Measurements from ENCODE around the gene HDAC4. TPM values are rescaled to one million over a fixed set of nuclear protein-coding genes. Genes with fewer than 3 reads are reported as not detected.

Gene HDAC4
- total RNA-seq, 1 experiment from 2014 or later, result 44.4 TPM

DNA sequence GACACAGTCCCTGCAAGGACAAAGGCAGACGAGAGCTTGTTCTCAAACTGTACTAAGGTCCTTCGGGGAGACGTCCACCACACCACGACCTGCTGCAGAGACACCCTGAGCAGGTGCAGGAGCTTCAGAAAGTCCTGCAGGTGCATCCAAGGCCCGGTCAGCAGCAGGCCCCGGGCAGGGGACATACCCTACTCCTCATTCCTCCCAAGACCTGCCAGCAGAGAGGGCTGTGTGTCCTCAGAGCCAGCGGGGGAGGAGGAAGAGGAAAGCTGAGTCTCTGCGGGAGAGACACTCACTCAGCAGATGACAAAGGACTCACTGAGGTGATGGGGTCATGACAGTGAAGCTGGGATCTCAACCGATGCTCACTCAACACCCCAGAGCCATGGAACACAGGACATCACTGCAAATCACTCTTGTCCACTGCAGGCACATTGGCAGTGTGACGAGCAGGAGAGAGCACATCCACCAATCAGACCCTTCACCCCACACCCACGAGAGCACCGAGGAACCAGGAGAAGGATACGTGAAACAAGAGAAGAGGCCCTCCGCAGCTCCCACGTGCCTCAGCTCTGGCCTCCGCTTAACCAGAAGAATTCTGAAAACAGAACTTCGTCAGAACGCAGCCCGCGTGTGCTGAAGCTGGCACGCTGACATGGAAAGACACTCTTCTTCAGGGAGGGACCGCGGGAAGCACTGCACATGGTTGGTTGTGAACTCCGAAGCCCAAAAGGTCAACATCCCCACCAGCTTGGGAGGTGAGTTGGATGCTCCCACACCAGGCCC, 9.3 kb downstream of the HDAC4 start:
- H3K27ac Mint-ChIP-seq, result no peak overlapping the region; the same call in 1 of the 2 replicates
- H3K4me1 Mint-ChIP-seq, result peaks cover 21% of the 10 kb centered on the region
- POLR2A ChIA-PET, result interaction anchor here (2.0 kb wide), 1 partner anchor 10 kb away, joined by 7 read pairs; the partner anchor contains the start of gene HDAC4
- no peak overlapping the region for H3K4me3 Mint-ChIP-seq
- no peaks in the 10 kb centered on the region for H3K27me3 Mint-ChIP-seq (ENCODE audit: low read depth)
- DNase-seq (ENCODE audit: low spot score) (no peak), ATAC-seq (no peak)
- H3K9me3 Mint-ChIP-seq, result peaks cover 3% of the 10 kb centered on the region; the same call in 1 of the 2 replicates
- peaks cover 9% of the 10 kb centered on the region for H3K36me3 Mint-ChIP-seq
- CTCF ChIA-PET, result no interaction called here
- TF ChIP-seq, protein P1, sequence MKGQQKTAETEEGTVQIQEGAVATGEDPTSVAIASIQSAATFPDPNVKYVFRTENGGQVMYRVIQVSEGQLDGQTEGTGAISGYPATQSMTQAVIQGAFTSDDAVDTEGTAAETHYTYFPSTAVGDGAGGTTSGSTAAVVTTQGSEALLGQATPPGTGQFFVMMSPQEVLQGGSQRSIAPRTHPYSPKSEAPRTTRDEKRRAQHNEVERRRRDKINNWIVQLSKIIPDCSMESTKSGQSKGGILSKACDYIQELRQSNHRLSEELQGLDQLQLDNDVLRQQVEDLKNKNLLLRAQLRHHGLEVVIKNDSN (CRISPR knock-in tag; IDR thresholded peaks at IDR 0.05), result no peak
- TF ChIP-seq, protein P2, sequence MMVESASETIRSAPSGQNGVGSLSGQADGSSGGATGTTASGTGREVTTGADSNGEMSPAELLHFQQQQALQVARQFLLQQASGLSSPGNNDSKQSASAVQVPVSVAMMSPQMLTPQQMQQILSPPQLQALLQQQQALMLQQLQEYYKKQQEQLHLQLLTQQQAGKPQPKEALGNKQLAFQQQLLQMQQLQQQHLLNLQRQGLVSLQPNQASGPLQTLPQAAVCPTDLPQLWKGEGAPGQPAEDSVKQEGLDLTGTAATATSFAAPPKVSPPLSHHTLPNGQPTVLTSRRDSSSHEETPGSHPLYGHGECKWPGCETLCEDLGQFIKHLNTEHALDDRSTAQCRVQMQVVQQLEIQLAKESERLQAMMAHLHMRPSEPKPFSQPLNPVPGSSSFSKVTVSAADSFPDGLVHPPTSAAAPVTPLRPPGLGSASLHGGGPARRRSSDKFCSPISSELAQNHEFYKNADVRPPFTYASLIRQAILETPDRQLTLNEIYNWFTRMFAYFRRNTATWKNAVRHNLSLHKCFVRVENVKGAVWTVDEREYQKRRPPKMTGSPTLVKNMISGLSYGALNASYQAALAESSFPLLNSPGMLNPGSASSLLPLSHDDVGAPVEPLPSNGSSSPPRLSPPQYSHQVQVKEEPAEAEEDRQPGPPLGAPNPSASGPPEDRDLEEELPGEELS (CRISPR knock-in tag; IDR thresholded peaks at IDR 0.05), result no peak
- TF ChIP-seq IRF2 (CRISPR knock-in tag; IDR thresholded peaks at IDR 0.05; ENCODE audit: borderline replicate concordance, low read depth) (no peak), ZNF416 (CRISPR knock-in tag; IDR thresholded peaks at IDR 0.05) (no peak), ZNF423 (CRISPR knock-in tag; IDR thresholded peaks at IDR 0.05) (no peak), ZNF138 (CRISPR knock-in tag; conservative IDR thresholded peaks at IDR 0.05) (no peak)
- TF ChIP-seq, protein P3, sequence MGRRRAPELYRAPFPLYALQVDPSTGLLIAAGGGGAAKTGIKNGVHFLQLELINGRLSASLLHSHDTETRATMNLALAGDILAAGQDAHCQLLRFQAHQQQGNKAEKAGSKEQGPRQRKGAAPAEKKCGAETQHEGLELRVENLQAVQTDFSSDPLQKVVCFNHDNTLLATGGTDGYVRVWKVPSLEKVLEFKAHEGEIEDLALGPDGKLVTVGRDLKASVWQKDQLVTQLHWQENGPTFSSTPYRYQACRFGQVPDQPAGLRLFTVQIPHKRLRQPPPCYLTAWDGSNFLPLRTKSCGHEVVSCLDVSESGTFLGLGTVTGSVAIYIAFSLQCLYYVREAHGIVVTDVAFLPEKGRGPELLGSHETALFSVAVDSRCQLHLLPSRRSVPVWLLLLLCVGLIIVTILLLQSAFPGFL (CRISPR knock-in tag; IDR thresholded peaks at IDR 0.05; ENCODE audit: borderline replicate concordance), result no peak
- TF ChIP-seq, protein P4, sequence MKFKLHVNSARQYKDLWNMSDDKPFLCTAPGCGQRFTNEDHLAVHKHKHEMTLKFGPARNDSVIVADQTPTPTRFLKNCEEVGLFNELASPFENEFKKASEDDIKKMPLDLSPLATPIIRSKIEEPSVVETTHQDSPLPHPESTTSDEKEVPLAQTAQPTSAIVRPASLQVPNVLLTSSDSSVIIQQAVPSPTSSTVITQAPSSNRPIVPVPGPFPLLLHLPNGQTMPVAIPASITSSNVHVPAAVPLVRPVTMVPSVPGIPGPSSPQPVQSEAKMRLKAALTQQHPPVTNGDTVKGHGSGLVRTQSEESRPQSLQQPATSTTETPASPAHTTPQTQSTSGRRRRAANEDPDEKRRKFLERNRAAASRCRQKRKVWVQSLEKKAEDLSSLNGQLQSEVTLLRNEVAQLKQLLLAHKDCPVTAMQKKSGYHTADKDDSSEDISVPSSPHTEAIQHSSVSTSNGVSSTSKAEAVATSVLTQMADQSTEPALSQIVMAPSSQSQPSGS (CRISPR knock-in tag; IDR thresholded peaks at IDR 0.05; ENCODE audit: borderline replicate concordance, low read depth), result no peak

DNA sequence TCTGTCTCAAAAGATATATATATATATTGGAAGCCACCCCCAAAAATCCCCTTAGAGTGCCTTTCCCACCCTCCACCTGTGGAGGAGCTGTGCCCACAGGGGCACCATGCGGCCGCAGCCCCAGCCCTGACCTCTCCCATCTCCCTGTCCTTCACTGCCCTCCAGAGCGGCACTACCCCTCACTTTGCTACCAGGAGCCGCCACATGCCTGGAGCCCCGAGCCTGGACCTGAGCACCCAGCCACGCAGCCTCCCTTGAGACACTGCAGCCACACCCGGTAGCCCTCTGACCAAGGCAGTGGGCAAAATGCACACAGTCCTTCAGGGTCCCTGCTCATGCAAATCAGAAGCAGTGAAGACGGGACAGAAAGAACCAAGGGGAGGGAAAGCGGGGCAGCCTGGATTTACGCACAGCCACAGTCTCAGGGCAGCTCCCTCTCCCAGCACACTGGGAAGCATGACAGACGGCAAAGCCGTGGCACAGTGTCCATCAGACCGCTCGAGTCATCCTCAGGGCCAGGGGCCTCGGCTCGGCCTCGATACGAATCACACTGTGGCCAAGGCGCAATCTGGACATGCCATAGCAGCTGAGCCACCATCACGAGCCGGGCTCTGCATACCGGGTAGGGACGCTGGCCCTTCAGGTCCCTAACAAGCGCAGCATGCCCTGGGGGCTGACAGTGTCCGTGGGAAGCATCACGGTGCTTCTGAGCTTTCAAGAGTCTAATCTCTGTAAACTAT, 10.1 kb downstream of the HDAC4 start:
- H3K27ac Mint-ChIP-seq, result no peak overlapping the region
- H3K27me3 Mint-ChIP-seq (ENCODE audit: low read depth), result no peaks in the 10 kb centered on the region
- no peak; the same call in 1 of the 2 replicates for ATAC-seq
- H3K36me3 Mint-ChIP-seq, result peaks cover 11% of the 10 kb centered on the region
- peaks cover 26% of the 10 kb centered on the region for H3K4me1 Mint-ChIP-seq
- DNase-seq (ENCODE audit: low spot score), result no peak
- H3K9me3 Mint-ChIP-seq, result peaks cover 3% of the 10 kb centered on the region; the same call in 1 of the 2 replicates
- CTCF ChIA-PET, result interaction anchor here (1.4 kb wide), 1 partner anchor 9 kb away, joined by 4 read pairs; no protein-coding TSS in a partner anchor
- H3K4me3 Mint-ChIP-seq, result no peak overlapping the region
- POLR2A ChIA-PET, result no interaction called here
- TF ChIP-seq ZNF121 (CRISPR knock-in tag; IDR thresholded peaks at IDR 0.05) (no peak), FOXJ3 (CRISPR knock-in tag; IDR thresholded peaks at IDR 0.05; ENCODE audit: borderline replicate concordance) (no peak), SOX15 (CRISPR knock-in tag; IDR thresholded peaks at IDR 0.05) (no peak), NFATC4 (CRISPR knock-in tag; IDR thresholded peaks at IDR 0.05) (no peak), CREB1 (CRISPR knock-in tag; IDR thresholded peaks at IDR 0.05) (no peak)
- TF ChIP-seq, protein P5, sequence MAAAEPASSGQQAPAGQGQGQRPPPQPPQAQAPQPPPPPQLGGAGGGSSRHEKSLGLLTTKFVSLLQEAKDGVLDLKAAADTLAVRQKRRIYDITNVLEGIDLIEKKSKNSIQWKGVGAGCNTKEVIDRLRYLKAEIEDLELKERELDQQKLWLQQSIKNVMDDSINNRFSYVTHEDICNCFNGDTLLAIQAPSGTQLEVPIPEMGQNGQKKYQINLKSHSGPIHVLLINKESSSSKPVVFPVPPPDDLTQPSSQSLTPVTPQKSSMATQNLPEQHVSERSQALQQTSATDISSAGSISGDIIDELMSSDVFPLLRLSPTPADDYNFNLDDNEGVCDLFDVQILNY (CRISPR knock-in tag; IDR thresholded peaks at IDR 0.05), result no peak
- TF ChIP-seq, protein P6, sequence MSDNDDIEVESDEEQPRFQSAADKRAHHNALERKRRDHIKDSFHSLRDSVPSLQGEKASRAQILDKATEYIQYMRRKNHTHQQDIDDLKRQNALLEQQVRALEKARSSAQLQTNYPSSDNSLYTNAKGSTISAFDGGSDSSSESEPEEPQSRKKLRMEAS (CRISPR knock-in tag; IDR thresholded peaks at IDR 0.05), result no peak
- TF ChIP-seq, protein P7, sequence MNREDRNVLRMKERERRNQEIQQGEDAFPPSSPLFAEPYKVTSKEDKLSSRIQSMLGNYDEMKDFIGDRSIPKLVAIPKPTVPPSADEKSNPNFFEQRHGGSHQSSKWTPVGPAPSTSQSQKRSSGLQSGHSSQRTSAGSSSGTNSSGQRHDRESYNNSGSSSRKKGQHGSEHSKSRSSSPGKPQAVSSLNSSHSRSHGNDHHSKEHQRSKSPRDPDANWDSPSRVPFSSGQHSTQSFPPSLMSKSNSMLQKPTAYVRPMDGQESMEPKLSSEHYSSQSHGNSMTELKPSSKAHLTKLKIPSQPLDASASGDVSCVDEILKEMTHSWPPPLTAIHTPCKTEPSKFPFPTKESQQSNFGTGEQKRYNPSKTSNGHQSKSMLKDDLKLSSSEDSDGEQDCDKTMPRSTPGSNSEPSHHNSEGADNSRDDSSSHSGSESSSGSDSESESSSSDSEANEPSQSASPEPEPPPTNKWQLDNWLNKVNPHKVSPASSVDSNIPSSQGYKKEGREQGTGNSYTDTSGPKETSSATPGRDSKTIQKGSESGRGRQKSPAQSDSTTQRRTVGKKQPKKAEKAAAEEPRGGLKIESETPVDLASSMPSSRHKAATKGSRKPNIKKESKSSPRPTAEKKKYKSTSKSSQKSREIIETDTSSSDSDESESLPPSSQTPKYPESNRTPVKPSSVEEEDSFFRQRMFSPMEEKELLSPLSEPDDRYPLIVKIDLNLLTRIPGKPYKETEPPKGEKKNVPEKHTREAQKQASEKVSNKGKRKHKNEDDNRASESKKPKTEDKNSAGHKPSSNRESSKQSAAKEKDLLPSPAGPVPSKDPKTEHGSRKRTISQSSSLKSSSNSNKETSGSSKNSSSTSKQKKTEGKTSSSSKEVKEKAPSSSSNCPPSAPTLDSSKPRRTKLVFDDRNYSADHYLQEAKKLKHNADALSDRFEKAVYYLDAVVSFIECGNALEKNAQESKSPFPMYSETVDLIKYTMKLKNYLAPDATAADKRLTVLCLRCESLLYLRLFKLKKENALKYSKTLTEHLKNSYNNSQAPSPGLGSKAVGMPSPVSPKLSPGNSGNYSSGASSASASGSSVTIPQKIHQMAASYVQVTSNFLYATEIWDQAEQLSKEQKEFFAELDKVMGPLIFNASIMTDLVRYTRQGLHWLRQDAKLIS (CRISPR knock-in tag; IDR thresholded peaks at IDR 0.05; ENCODE audit: borderline replicate concordance), result no peak
- TF ChIP-seq, protein P8, sequence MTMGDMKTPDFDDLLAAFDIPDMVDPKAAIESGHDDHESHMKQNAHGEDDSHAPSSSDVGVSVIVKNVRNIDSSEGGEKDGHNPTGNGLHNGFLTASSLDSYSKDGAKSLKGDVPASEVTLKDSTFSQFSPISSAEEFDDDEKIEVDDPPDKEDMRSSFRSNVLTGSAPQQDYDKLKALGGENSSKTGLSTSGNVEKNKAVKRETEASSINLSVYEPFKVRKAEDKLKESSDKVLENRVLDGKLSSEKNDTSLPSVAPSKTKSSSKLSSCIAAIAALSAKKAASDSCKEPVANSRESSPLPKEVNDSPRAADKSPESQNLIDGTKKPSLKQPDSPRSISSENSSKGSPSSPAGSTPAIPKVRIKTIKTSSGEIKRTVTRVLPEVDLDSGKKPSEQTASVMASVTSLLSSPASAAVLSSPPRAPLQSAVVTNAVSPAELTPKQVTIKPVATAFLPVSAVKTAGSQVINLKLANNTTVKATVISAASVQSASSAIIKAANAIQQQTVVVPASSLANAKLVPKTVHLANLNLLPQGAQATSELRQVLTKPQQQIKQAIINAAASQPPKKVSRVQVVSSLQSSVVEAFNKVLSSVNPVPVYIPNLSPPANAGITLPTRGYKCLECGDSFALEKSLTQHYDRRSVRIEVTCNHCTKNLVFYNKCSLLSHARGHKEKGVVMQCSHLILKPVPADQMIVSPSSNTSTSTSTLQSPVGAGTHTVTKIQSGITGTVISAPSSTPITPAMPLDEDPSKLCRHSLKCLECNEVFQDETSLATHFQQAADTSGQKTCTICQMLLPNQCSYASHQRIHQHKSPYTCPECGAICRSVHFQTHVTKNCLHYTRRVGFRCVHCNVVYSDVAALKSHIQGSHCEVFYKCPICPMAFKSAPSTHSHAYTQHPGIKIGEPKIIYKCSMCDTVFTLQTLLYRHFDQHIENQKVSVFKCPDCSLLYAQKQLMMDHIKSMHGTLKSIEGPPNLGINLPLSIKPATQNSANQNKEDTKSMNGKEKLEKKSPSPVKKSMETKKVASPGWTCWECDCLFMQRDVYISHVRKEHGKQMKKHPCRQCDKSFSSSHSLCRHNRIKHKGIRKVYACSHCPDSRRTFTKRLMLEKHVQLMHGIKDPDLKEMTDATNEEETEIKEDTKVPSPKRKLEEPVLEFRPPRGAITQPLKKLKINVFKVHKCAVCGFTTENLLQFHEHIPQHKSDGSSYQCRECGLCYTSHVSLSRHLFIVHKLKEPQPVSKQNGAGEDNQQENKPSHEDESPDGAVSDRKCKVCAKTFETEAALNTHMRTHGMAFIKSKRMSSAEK (CRISPR knock-in tag; IDR thresholded peaks at IDR 0.05; ENCODE audit: borderline replicate concordance), result no peak

Measured in WTC11 (cell line).